Measurements from ENCODE around the gene ADAMTS7. TPM values are rescaled to one million over a fixed set of nuclear protein-coding genes. Genes with fewer than 3 reads are reported as not detected.
"Not testable (repeated sequence)": the region's sequence is repeated elsewhere in the genome, so short reads cannot be mapped to it uniquely, and the experiment has no call there.

The ADAMTS7 gene
- total RNA-seq, 2 donors from 2014 or later: 20.8 to 39.2 TPM

- no peak overlapping the region for H3K4me3 ChIP-seq
- peaks cover 0 to 7% of the 10 kb centered on the region in 2 donors for H3K4me1 ChIP-seq
- H3K36me3 ChIP-seq: no peaks in the 10 kb centered on the region
- H3K27ac ChIP-seq: no peak overlapping the region
- H3K9me3 ChIP-seq: no peaks in the 10 kb centered on the region
- TF ChIP-seq, protein P1, sequence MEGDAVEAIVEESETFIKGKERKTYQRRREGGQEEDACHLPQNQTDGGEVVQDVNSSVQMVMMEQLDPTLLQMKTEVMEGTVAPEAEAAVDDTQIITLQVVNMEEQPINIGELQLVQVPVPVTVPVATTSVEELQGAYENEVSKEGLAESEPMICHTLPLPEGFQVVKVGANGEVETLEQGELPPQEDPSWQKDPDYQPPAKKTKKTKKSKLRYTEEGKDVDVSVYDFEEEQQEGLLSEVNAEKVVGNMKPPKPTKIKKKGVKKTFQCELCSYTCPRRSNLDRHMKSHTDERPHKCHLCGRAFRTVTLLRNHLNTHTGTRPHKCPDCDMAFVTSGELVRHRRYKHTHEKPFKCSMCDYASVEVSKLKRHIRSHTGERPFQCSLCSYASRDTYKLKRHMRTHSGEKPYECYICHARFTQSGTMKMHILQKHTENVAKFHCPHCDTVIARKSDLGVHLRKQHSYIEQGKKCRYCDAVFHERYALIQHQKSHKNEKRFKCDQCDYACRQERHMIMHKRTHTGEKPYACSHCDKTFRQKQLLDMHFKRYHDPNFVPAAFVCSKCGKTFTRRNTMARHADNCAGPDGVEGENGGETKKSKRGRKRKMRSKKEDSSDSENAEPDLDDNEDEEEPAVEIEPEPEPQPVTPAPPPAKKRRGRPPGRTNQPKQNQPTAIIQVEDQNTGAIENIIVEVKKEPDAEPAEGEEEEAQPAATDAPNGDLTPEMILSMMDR (IDR thresholded peaks at IDR 0.05): no peak
- no peak for DNase-seq (ENCODE audit: low spot score)
- H3K27me3 ChIP-seq: no peaks in the 10 kb centered on the region
Observed at GRCh38 chr15:78841376-78841706, 30.1 kb upstream of the ADAMTS7 start.

DNA sequence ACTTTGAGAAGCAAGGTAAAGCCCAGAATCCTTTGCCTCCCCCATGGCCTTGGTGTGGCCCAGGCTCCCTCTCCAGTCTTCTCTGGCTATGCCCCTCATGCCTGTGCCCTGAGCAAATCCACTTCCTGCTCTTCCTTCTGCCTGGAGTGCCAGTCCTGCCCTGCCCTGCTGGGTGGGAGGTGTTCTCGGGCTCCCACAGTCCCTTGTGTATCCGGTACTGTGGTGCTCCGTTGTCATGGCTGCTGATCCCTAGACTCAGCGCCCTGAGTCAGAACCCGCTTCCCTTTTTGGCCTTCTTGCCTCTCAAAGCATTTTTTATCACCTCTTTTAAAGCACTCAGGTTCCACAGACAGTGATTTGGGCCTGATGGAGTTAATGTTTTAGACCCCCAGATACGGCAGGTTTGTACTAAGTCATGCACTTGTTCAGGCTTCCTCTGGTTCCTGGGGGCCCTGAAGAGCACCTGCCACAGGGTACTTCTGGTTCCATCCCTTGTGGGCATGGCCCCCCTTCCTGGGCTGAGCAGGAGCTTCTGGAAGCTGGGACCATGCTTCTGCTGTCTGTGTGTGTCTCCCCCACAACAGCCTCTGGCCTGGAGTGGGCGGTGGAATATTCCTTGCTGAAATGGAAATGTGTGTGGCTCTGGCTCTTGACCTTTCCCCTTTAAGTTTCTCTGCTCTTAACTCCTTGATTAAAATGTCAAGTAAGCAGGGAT, 29.6 kb upstream of the ADAMTS7 start:
- H3K27ac ChIP-seq: no peak overlapping the region
- TF ChIP-seq, protein P1 (IDR thresholded peaks at IDR 0.05): no peak
- H3K27me3 ChIP-seq: no peaks in the 10 kb centered on the region
- H3K36me3 ChIP-seq: no peaks in the 10 kb centered on the region
- H3K4me3 ChIP-seq: no peak overlapping the region
- no peak for DNase-seq (ENCODE audit: low spot score)
- H3K9me3 ChIP-seq: no peaks in the 10 kb centered on the region
- peaks cover 0 to 7% of the 10 kb centered on the region in 2 donors for H3K4me1 ChIP-seq

DNA sequence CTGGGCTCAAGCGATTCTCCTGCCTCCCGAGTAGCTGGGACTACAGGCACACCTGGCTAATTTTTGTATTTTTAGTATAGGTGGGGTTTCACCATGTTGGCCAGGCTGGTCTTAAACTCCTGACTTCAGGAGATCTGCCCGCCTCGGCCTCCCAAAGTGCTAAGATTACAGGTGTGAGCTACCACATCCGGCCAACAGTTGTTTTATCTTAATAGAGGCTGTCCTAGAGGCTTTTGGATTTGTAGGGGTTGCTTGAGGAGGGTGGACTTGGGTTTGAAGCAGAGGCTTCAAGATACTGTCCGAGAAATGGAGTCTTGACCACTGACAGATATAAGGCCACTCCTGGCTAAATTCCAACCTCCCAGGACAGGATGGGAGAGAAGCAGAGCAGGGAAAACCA, 27.9 kb upstream of the ADAMTS7 start:
- H3K9me3 ChIP-seq; H3K4me1 ChIP-seq; H3K4me3 ChIP-seq; H3K27me3 ChIP-seq; DNase-seq (ENCODE audit: low spot score); H3K36me3 ChIP-seq; H3K27ac ChIP-seq: not testable (repeated sequence)

DNA sequence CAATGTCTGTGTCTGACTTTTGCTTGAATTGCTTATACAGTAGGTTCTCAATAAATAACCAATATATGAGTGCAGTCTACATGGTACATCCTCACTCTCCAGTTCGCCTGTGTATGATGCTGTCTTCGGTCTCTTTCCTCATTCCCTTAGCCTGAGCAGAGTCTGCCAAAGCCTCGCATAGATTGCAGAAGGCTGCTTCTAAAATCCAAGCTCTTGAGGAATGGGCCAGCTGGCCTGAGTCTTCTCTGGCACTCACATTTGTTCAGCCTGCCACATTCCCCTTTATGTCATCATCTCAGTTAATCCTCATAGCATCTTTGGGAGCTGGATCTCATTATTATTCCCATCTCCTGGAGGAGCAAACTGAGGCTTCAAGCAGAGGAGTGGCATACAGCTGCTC, 27.2 kb upstream of the ADAMTS7 start:
- H3K27ac ChIP-seq: no peak overlapping the region
- TF ChIP-seq, protein P1 (IDR thresholded peaks at IDR 0.05): no peak
- no peak overlapping the region for H3K4me3 ChIP-seq
- no peaks in the 10 kb centered on the region for H3K36me3 ChIP-seq
- no peaks in the 10 kb centered on the region for H3K27me3 ChIP-seq
- H3K4me1 ChIP-seq: peaks cover 0 to 7% of the 10 kb centered on the region in 2 donors
- no peaks in the 10 kb centered on the region for H3K9me3 ChIP-seq
- DNase-seq (ENCODE audit: low spot score): no peak

GRCh38 chr15:78837543-78837942, 26.3 kb upstream of the ADAMTS7 start:
- Histone ChIP-seq H3K4me3 (no peak overlapping the region), H3K36me3 (no peaks in the 10 kb centered on the region), H3K9me3 (no peaks in the 10 kb centered on the region), H3K4me1 (peaks cover 0 to 7% of the 10 kb centered on the region in 2 donors), H3K27me3 (no peaks in the 10 kb centered on the region), H3K27ac (no peak overlapping the region)
- TF ChIP-seq, protein P1 (IDR thresholded peaks at IDR 0.05): no peak
- DNase-seq (ENCODE audit: low spot score): no peak

GRCh38 chr15:78837131-78837530, 25.9 kb upstream of the ADAMTS7 start:
- no peak overlapping the region for H3K4me3 ChIP-seq
- no peaks in the 10 kb centered on the region for H3K9me3 ChIP-seq
- TF ChIP-seq, protein P1 (IDR thresholded peaks at IDR 0.05): no peak

More at GRCh38 chr15:78837131-78837530, 25.9 kb upstream of the ADAMTS7 start:
- DNase-seq (ENCODE audit: low spot score): no peak
- no peak overlapping the region for H3K27ac ChIP-seq
- H3K27me3 ChIP-seq: no peaks in the 10 kb centered on the region
- no peaks in the 10 kb centered on the region for H3K36me3 ChIP-seq
- peaks cover 0 to 7% of the 10 kb centered on the region in 2 donors for H3K4me1 ChIP-seq

Measured in right atrium auricular region (tissue), 2 donors.